NCI-H2196 treated with DMSO at 0.1 percent for 48 hours (cell line): Measurements from ENCODE around the gene CCL3.
"Not testable (repeated sequence)": the region's sequence is repeated elsewhere in the genome, so short reads cannot be mapped to it uniquely, and the experiment has no call there.

Source experiments
- DNase-seq: peaks from one replicate; lab custom pipeline; 2025; ENCODE audit not compliant: unreplicated experiment; lab: John Stamatoyannopoulos, UW

CCL3 gene

GRCh38 chr17:36088670-36089338 lies 1.1 kb downstream of the CCL3 start:
- no peak for DNase-seq

DNA sequence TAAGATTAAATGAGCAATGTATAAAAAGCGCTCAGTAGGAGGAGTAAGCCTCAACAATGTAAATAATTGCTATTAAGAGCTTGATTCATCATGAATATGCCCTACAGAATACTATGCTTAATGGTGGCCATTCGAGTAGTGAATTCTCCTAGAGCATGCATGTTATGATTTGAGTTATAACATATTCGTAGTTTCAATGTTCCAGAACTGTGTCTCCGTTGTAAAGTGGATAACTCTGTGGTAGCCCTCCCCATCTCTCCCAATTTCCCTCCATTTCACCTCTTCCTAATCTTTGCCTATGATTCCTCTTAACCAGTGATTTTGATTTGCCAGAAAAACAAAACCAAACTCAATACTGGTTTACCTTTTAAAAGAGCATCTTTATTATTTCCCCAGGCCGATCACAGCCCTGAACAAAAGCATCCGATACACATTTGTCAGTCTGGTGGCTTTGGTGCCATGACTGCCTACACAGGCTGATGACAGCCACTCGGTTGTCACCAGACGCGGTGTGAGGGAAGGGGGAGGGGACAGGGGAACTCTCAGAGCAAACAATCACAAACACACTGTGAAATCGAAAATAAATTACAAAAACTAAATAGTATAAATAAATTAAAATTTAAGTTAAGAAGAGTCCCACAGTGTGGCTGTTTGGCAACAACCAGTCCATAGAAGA lies 1.9 kb downstream of the CCL3 start:
- not testable (repeated sequence) for DNase-seq

GRCh38 chr17:36087471-36087870 lies 2.5 kb downstream of the CCL3 start:
- DNase-seq: not testable (repeated sequence)

GRCh38 chr17:36086791-36087190 lies 3.2 kb downstream of the CCL3 start:
- no peak for DNase-seq

DNA sequence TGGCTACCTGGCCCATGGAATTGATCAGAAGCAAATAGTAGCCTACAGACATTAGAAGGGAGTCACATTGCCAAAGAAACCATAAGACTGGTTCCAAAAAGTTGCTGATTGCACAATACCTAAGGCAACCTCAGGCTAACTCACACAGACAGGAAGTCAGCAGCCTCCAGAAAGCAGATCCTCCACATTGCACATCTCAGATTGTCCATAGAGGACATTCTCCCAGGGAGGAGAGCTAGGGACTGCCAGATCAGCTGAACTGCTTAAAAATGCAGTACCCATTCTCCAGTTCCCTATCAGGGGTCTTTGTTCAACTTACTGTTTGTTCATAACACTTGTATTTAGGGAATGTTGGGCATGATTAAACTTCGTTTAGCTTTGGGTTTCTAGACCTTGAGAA lies 4.2 kb downstream of the CCL3 start:
- DNase-seq: no peak

DNA sequence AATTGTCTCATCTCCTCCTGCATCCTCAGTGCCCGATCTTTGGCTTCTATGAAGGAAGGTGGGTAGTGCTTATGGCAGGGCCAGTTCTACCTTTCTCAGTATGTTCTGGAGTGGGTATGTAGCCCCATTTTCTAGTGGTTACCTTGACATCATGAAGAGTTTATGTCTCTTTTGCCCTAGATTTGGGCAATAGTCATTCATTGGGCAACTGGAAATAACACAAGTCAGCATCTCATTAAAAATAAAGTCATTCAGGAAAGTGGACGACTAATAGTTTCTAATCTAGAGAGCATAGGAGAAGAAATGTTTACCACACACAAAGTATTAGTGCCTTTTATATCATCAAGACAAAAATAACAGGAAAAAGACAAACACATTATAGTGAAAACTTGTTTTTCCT lies 6.3 kb downstream of the CCL3 start:
- DNase-seq: not testable (repeated sequence)

GRCh38 chr17:36082482-36083120 lies 7.3 kb downstream of the CCL3 start:
- DNase-seq: not testable (repeated sequence)

- not testable (repeated sequence) for DNase-seq
Measured at GRCh38 chr17:36081681-36082471, 8.1 kb downstream of the CCL3 start.

DNA sequence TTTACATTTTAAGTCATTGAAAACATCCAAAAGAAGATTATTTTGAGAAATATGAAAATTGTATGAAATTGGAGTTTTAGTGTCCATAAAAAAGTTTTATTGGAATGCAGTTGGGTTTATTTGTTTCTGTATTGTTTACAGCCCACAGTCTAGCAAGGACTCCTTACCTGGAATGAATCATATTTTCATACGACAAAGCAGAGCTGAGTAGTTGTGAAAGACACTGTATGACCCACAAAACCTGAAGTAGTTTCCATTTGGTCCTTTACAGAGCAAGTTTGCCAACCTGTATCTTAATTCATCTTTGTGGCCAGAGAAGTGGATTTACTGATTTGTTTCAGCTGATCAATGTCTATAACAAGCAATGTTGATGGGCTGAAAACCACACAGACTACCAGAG lies 15.6 kb downstream of the CCL3 start:
- DNase-seq: no peak

- DNase-seq: no peak
Measured at GRCh38 chr17:36072431-36073121, 17.4 kb downstream of the CCL3 start.

- no peak for DNase-seq
Measured at GRCh38 chr17:36071751-36072150, 18.2 kb downstream of the CCL3 start.

- no peak for DNase-seq
Measured at GRCh38 chr17:36070427-36070826, 19.5 kb downstream of the CCL3 start.

- no peak for DNase-seq
Measured at GRCh38 chr17:36069136-36069535, 20.8 kb downstream of the CCL3 start.

DNA sequence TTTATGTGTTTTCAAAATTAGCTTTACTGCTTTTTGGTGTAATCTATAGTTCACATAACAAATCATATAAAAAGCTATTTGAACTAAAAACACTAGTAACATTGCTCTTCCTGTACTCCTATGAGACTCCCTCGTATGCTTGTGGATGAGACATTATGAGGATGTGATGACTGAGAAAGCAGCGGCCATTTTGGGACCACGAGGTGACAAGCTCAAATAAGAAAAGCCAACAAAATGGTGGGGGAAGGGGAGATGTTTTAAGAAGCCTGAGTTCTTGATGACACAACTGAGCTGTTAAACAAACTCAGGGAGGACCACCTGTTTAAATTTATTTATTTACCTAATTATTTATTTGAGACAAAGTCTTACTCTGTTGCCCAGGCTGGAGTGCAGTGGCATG lies 21.4 kb downstream of the CCL3 start:
- DNase-seq: no peak

GRCh38 chr17:36066365-36066985 lies 23.5 kb downstream of the CCL3 start:
- DNase-seq: no peak

- no peak for DNase-seq
Measured at GRCh38 chr17:36063786-36064541, 26.0 kb downstream of the CCL3 start, which contains the start of gene CCL18. CCL18 (plus strand) TSS chr17:36064272; CDS start chr17:36064343, 71 bp downstream.

DNA sequence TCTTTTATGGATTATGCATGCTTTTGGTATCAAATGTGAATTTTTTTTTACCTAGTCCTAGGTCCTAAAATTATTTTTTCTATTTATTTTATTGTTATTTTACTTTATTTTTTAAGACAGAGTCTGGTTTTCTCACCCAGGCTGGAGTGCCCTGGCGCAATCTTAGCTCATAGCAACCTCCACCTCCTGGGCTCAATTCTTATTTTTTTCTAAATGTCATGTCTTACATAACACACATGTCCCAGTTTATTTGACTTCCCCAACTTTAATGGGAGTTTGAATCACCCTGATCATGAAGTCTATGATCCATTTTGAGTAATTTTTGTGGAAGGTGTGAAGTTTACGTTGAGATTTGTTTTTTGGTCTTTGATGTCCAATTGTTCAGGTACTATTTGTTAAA lies 29.1 kb downstream of the CCL3 start:
- DNase-seq: no peak

DNA sequence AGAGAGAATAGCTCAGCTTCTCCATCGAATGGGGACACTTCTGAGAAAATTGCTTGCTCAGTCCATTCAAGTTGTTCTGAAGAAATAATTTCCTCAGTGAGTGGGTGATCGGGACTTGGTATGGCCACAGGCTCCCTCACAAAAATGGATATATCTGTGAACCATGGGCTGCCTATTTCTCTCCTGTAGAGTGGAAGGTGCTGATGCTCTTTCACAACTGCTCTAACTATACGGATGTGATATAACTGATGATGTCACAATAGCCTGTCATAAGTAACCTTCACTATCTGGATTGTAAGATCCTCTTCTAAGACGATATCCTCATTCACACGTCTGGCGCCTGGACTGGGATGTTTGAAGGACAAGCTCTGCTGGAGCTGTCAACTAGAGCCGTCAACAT lies 30.5 kb downstream of the CCL3 start:
- no peak for DNase-seq

DNA sequence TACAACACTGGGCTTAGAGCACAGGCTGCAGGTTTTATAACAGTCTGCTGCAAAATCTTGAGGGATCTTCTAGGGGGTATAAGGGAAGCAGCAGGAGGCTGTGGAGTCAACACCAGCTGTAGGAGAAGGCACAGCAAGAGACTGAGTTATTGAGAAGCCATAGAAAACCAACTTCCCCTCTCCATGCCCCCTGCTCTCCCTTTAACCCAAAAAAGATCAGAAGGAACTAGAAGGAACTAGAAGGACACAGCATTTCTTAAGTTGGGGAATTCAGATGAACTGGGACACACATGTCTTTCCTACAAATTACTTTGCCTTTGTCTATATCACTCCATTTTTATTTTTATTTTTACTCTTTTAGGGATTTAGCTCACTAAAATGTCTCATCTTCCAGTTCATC lies 32.0 kb downstream of the CCL3 start:
- DNase-seq: no peak
